Skeletal muscle tissue (tissue), 4 donors: ENCODE data around the gene LDLRAD2. TPM values are rescaled to one million over a fixed set of nuclear protein-coding genes. Genes with fewer than 3 reads are reported as not detected.
"Not testable (repeated sequence)": the region's sequence is repeated elsewhere in the genome, so short reads cannot be mapped to it uniquely, and the experiment has no call there.

ENCODE experiments used
- H3K27ac ChIP-seq: one replicate; pipeline ENCODE4 v1.7.0; 2013; ENCODE audit warnings: mild to moderate bottlenecking, low read depth, low read length, inconsistent platforms
- H3K27me3 ChIP-seq, 3 donors: one replicate each; pipeline ENCODE4 v1.7.0; 2013; ENCODE audit warnings: low read length in 3 of 3; ENCODE audit not compliant: control insufficient read depth in 3 of 3, insufficient read depth in 3 of 3
- H3K36me3 ChIP-seq, 3 donors: one replicate each; pipeline ENCODE4 v1.7.0; 2013; ENCODE audit warnings: low read length in 3 of 3; ENCODE audit not compliant: control insufficient read depth in 3 of 3, insufficient read depth in 3 of 3
- H3K4me1 ChIP-seq, 3 donors: one replicate each; pipeline ENCODE4 v1.7.0; 2013; ENCODE audit warnings: low read length in 3 of 3, mild to moderate bottlenecking in 3 of 3; ENCODE audit not compliant: control insufficient read depth in 3 of 3, insufficient read depth in 3 of 3
- H3K4me3 ChIP-seq, 3 donors: one replicate each; pipeline ENCODE4 v1.7.0; 2013; ENCODE audit warnings: low read length in 3 of 3
- H3K9ac ChIP-seq, 3 donors: one replicate each; pipeline ENCODE4 v1.7.0; 2013; ENCODE audit warnings: low read length in 3 of 3, mild to moderate bottlenecking in 3 of 3, moderate library complexity in 2 of 3, low read depth in 1 of 3
- H3K9me3 ChIP-seq, 3 donors: one replicate each; pipeline ENCODE4 v1.7.0; 2013; ENCODE audit warnings: low read length in 3 of 3; ENCODE audit not compliant: control insufficient read depth in 3 of 3
- total RNA-seq: library from RNA; depleted of rRNA; stranded (reverse); fragments of >200 nt; gene quantifications from one replicate; pipeline ENCODE4 v1.2.3, GENCODE V29; 2014
- donor health status: Osteomylitis.

Gene LDLRAD2
- total RNA-seq, 1 donor from 2014 or later = 0.52 TPM

- Histone ChIP-seq H3K9ac (no peak overlapping the region), H3K36me3 (no peaks in the 10 kb centered on the region), H3K4me3 (no peak overlapping the region), H3K4me1 (peaks cover 0 to 2% (median under 1%) of the 10 kb centered on the region in 3 donors), H3K27ac (no peak overlapping the region), H3K27me3 (no peaks in the 10 kb centered on the region), H3K9me3 (no peaks in the 10 kb centered on the region)
Observed at GRCh38 chr1:21774835-21775549, 37.1 kb upstream of the LDLRAD2 start.

- Histone ChIP-seq H3K4me1 (peaks cover 0 to 3% (median 2%) of the 10 kb centered on the region in 3 donors), H3K4me3 (no peak overlapping the region), H3K27ac (no peak overlapping the region), H3K9me3 (no peaks in the 10 kb centered on the region), H3K27me3 (no peaks in the 10 kb centered on the region), H3K36me3 (no peaks in the 10 kb centered on the region), H3K9ac (no peak overlapping the region)
Observed at GRCh38 chr1:21775550-21775914, 36.5 kb upstream of the LDLRAD2 start.

- Histone ChIP-seq H3K4me1 (peaks cover 0 to 3% (median 2%) of the 10 kb centered on the region in 3 donors), H3K36me3 (no peaks in the 10 kb centered on the region), H3K4me3 (no peak overlapping the region), H3K27me3 (no peaks in the 10 kb centered on the region), H3K9ac (no peak overlapping the region), H3K27ac (no peak overlapping the region), H3K9me3 (no peaks in the 10 kb centered on the region)
Observed at GRCh38 chr1:21775985-21776562, 36.0 kb upstream of the LDLRAD2 start.

DNA sequence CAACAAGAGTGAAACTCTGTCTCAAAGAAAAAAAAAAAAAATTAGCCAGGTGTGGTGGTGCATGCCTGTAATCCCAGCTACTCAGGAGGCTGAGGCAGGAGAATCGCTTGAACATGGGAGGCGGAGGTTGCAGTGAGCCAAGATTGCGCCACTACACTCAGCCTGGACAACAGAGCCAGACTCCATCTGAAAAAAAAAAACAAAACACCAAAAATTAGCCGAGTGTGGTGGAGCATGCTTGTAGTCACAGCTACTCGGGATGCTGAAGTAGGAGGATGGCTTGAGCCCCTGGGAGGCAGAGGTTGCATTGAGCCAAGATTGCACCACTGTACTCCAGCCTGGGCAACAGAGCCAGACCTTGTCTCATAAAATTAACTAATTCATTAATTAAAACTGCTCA, 35.1 kb upstream of the LDLRAD2 start:
- H3K4me3 ChIP-seq, H3K27ac ChIP-seq, H3K9ac ChIP-seq, H3K36me3 ChIP-seq, H3K27me3 ChIP-seq, H3K9me3 ChIP-seq: not testable (repeated sequence)
- peaks cover 5 to 10% (median 7%) of the 10 kb centered on the region in 3 donors for H3K4me1 ChIP-seq

DNA sequence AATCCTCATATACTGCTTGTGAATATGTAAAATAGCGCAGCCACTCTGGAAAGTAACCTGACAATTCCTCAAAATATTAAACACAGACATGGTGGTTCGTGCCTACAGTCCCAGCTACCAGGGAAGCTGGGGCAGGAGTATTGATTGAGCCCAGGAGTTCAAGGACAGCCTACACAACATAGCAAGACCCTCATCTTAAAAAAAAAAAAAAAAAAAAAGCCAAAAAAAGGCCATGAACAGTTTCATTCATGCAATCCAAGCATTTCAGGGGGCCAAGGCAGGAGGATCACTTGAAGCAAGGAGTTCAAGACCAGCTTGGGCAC, 33.7 kb upstream of the LDLRAD2 start:
- H3K4me3 ChIP-seq = no peak overlapping the region
- no peak overlapping the region for H3K27ac ChIP-seq
- H3K4me1 ChIP-seq = peaks cover 9 to 17% (median 12%) of the 10 kb centered on the region in 3 donors

DNA sequence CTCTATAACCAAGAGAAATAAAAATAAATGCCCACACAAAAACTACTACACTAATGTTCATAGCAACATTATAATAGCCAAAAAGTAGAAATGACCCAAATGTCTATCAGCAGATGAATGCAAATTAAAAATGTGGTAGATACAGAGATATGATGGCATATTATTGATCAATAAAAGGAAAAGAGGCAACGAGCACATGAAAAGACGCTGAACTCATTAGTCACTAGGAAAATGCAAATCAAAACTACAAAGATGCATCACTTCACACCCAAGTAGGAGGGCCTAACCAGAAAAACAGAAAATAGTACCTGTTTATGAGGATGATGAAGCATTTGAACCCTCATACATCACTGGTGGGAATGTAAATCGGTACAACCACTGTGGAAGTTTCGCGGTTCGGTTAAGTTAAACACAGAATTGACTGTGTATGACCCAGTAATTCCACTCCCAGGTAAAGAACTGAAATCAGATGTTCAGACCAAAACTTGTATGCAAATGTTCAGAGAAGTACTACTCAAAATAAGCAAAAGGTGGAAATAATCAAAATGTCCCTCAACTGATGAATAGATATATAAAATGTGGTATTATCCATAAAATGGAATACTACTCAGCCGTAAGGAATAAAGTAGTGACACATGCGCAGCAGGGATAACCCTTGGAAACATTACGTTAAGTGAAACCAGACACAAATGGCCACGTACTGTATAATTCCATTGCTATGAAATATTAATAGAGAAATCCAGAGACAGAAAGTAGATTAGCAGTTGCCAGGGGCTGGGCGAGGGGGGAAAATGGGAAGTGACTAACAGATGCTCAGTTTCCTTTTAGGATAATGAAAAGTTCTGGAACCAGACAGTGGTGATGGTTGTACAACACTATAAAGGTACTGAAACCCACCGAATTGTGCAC, 32.2 kb upstream of the LDLRAD2 start:
- Histone ChIP-seq H3K27ac (no peak overlapping the region), H3K4me3 (no peak overlapping the region)

More for the DNA sequence above, 33.7 kb upstream of the LDLRAD2 start:
- Histone ChIP-seq H3K9ac (no peak overlapping the region), H3K27me3 (no peaks in the 10 kb centered on the region), H3K9me3 (no peaks in the 10 kb centered on the region), H3K36me3 (no peaks in the 10 kb centered on the region)

DNA sequence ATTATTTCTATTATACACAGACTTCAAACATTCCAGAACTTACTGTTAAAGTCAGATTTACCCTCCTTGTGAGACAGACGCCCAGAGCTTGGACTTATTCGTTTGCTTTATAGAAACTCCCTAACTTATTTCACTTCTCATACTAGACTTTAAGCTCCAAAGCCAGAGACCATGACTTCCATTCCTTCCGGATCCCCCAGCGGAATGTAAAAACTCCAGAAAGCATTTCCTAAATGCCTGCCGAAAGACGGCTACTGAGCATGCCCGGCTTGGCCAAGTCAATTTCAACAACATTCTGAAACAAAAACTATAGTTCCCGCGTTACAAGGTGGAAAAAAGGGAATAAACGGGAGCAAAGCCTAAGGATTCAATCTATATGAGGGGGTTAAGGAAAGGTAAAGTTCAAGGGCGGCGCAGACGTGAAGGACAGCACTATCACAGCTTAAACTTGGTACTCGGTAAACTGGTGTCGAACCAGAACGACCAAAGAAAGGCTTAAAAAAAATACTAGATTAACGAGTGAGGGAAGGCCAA, 30.2 kb upstream of the LDLRAD2 start:
- Histone ChIP-seq H3K36me3 (no peaks in the 10 kb centered on the region), H3K9me3 (no peaks in the 10 kb centered on the region), H3K9ac (peak overlapping the region; percentile 91 to 100 (median 100)), H3K4me3 (peak overlapping the region; percentile 96 to 100 (median 99)), H3K27ac (peak overlapping the region; percentile 100), H3K27me3 (no peaks in the 10 kb centered on the region), H3K4me1 (peaks cover 10 to 20% (median 16%) of the 10 kb centered on the region in 3 donors)

More for the DNA sequence above, 32.2 kb upstream of the LDLRAD2 start:
- Histone ChIP-seq H3K36me3 (no peaks in the 10 kb centered on the region), H3K9me3 (no peaks in the 10 kb centered on the region), H3K9ac (no peak overlapping the region), H3K27me3 (no peaks in the 10 kb centered on the region), H3K4me1 (peaks cover 12 to 20% (median 16%) of the 10 kb centered on the region in 3 donors)

GRCh38 chr1:21782349-21782867, 29.7 kb upstream of the LDLRAD2 start:
- Histone ChIP-seq H3K9me3 (no peaks in the 10 kb centered on the region), H3K4me1 (peaks cover 10 to 20% (median 16%) of the 10 kb centered on the region in 3 donors), H3K4me3 (peak overlapping the region; percentile 96 to 100 (median 99)), H3K36me3 (no peaks in the 10 kb centered on the region), H3K27ac (peak overlapping the region; percentile 100), H3K9ac (peak overlapping the region; percentile 91 to 100 (median 100)), H3K27me3 (no peaks in the 10 kb centered on the region)

DNA sequence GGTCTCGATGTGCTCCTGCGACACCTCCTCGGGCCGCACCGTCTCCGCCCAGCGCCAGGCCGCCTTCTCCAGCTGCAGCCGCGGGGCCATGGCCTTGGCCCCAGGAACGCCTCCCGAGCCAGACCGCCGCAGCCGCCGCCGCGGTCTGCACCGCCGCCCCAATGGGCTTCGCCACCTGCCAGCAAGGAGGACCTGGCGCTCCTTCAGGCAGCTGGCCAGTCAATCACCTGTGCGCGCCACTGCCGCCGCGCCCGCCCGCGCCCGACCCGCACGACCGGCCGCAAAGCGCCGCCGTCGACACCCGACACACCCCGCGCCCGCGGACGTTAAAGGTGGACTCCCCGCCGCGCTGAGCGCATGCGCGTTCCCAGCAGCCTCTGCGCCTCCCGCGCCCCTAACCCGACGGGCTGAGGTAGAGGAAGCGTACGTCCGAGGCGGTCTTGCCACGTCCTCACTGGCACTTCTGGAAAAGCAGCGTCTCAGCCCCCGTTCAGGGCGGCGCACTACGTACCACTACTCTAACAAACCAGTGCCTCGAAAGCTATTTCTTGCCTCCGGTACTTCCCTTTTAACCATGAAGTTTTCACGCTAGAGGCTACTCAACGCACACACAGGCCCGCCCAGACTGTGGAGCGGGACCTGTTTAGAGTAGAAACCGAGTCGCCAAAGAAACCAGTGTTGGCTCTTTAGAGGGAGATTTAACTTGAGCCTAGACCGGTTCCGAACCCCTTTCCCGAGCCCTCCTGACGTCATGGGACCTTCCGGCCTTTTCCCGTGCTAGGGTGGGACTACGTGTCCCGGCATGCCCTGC, 29.0 kb upstream of the LDLRAD2 start, which contains the start of gene USP48:
Gene USP48 (minus strand): TSS at position 282 of the 811 bp plus-strand sequence. CDS start 192 bp downstream, at position 90.
- no peaks in the 10 kb centered on the region for H3K36me3 ChIP-seq
- peak within 1 kb of the TSS; percentile 100 for H3K27ac ChIP-seq
- peaks cover 10 to 20% (median 16%) of the 10 kb centered on the region in 3 donors for H3K4me1 ChIP-seq
- H3K4me3 ChIP-seq = peak within 1 kb of the TSS; percentile 96 to 100 (median 99)
- no peaks in the 10 kb centered on the region for H3K27me3 ChIP-seq
- H3K9me3 ChIP-seq = no peaks in the 10 kb centered on the region
- peak within 1 kb of the TSS; percentile 100 for H3K9ac ChIP-seq
